NB4 (cell line): ENCODE results near the gene ZCCHC14.

Experiments
- CTCF ChIP-seq: IDR thresholded peaks from one replicate; pipeline ENCODE4 v1.5.1; 2012; ENCODE audit warnings: low read depth, low read length
- POLR2A ChIP-seq: IDR thresholded peaks from 2 replicates; pipeline ENCODE4 v1.6.1; 2011; ENCODE audit warnings: mild to moderate bottlenecking; ENCODE audit not compliant: insufficient read length; ENCODE audit errors: extremely low read depth

GRCh38 chr16:87409153-87409552 lies 83.7 kb downstream of the ZCCHC14 start:
- TF ChIP-seq CTCF (no peak), POLR2A (no peak)
